MCF 10A (cell line): ENCODE measurements around the gene EHD3. TPM values are rescaled to one million over a fixed set of nuclear protein-coding genes. Genes with fewer than 3 reads are reported as not detected.
A peak's percentile ranks its signal among the peaks of the same experiment; 100 is the strongest.

Source experiments
- BruUV-seq: library from RNA; stranded (reverse); fragments of 400-500 nt; replicated peaks from 2 replicates; lab custom pipeline; 2021; lab: Mats Ljungman, UMichigan
- CTCF ChIA-PET: fragments of 300-600 bp; sonication (Branson Sonifier 250); formaldehyde crosslinking; extraction: SDS; loops from one replicate; lab custom pipeline; 2021; ENCODE audit warnings: antibody characterized with exemption, inconsistent platforms; lab: Yijun Ruan, JAX
- POLR2A ChIA-PET: fragments of 300-600, 350-650 bp; sonication (Branson Sonifier 250); formaldehyde crosslinking; extraction: SDS; loops from one replicate; lab custom pipeline; 2020; ENCODE audit warnings: antibody characterized with exemption, inconsistent platforms; lab: Yijun Ruan, JAX
- DNase-seq: peaks from one replicate; pipeline ENCODE4 v3.0.0-alpha.2; 2018; ENCODE audit not compliant: unreplicated experiment
- H3K27ac Mint-ChIP-seq: one replicate; pipeline ENCODE4 v1.8.0; 2022; ENCODE audit warnings: mild to moderate bottlenecking, low read depth, mixed read lengths; ENCODE audit not compliant: unreplicated experiment
- H3K27me3 Mint-ChIP-seq: one replicate; pipeline ENCODE4 v1.8.0; 2022; ENCODE audit warnings: mixed read lengths; ENCODE audit not compliant: insufficient read depth, unreplicated experiment
- H3K36me3 Mint-ChIP-seq: one replicate; pipeline ENCODE4 v1.8.0; 2022; ENCODE audit warnings: mild to moderate bottlenecking, moderate library complexity, mixed read lengths; ENCODE audit not compliant: insufficient read depth, unreplicated experiment
- H3K4me1 Mint-ChIP-seq: one replicate; pipeline ENCODE4 v1.8.0; 2022; ENCODE audit warnings: mixed read lengths; ENCODE audit not compliant: insufficient read depth, unreplicated experiment
- H3K4me3 Mint-ChIP-seq: one replicate; pipeline ENCODE4 v1.8.0; 2022; ENCODE audit warnings: mild to moderate bottlenecking, moderate library complexity, mixed read lengths; ENCODE audit not compliant: unreplicated experiment
- H3K9me3 Mint-ChIP-seq: one replicate; pipeline ENCODE4 v1.8.0; 2022; ENCODE audit warnings: mixed read lengths; ENCODE audit not compliant: unreplicated experiment
- CTCF ChIP-seq: fragments of 200-600 bp; IDR thresholded peaks from one replicate; pipeline ENCODE4 v1.8.0; 2022; ENCODE audit warnings: antibody characterized with exemption, mild to moderate bottlenecking; ENCODE audit not compliant: unreplicated experiment
- intact Hi-C: fragments of 100-400 bp; cut with micrococcal nuclease; formaldehyde crosslinking; loops from 2 replicates; pipeline ENCODE4 v1.14.1; 2022
- total RNA-seq: library from RNA; stranded (reverse); gene quantifications from 2 replicates; pipeline ENCODE4 v1.2.3, GENCODE V29; 2022

Gene EHD3
- total RNA-seq, 1 experiment from 2014 or later, result 0.49 TPM

- POLR2A ChIA-PET, result no interaction called here
- DNase-seq, result no peak
- Mint-ChIP-seq H3K36me3 (no peaks in the 10 kb centered on the region), H3K4me1 (no peaks in the 10 kb centered on the region), H3K27me3 (no peaks in the 10 kb centered on the region), H3K9me3 (no peaks in the 10 kb centered on the region), H3K27ac (no peak overlapping the region), H3K4me3 (no peak overlapping the region)
- TF ChIP-seq CTCF, result no peak
- CTCF ChIA-PET, result no interaction called here
- BruUV-seq, result no TSS peak
- intact Hi-C loops, result no loop called here
Measured at GRCh38 chr2:31254237-31255203, 20.6 kb downstream of the EHD3 start.

GRCh38 chr2:31255911-31256571 lies 22.1 kb downstream of the EHD3 start:
- no peaks in the 10 kb centered on the region for H3K36me3 Mint-ChIP-seq
- ChIA-PET CTCF (interaction anchor here (0.6 kb wide), 1 partner anchor 37 kb away, joined by 4 read pairs; no protein-coding TSS in a partner anchor), POLR2A (no interaction called here)
- H3K27ac Mint-ChIP-seq, result no peak overlapping the region
- H3K27me3 Mint-ChIP-seq, result no peaks in the 10 kb centered on the region
- intact Hi-C loops, result no loop called here
- no TSS peak for BruUV-seq
- H3K4me1 Mint-ChIP-seq, result no peaks in the 10 kb centered on the region
- TF ChIP-seq CTCF, result no peak
- DNase-seq, result peak; percentile 5
- no peak overlapping the region for H3K4me3 Mint-ChIP-seq
- no peaks in the 10 kb centered on the region for H3K9me3 Mint-ChIP-seq

- no peak overlapping the region for H3K4me3 Mint-ChIP-seq
- CTCF ChIA-PET, result interaction anchor here (0.6 to 0.9 kb wide), 2 partner anchors 76 to 119 kb away, joined by 3 read pairs; no protein-coding TSS in a partner anchor
Measured at GRCh38 chr2:31256611-31257382, 22.8 kb downstream of the EHD3 start.

More at GRCh38 chr2:31256611-31257382, 22.8 kb downstream of the EHD3 start:
- Mint-ChIP-seq H3K36me3 (no peaks in the 10 kb centered on the region), H3K27me3 (no peaks in the 10 kb centered on the region), H3K27ac (no peak overlapping the region), H3K4me1 (no peaks in the 10 kb centered on the region), H3K9me3 (no peaks in the 10 kb centered on the region)
- no peak for DNase-seq
- intact Hi-C loops, result no loop called here
- BruUV-seq, result no TSS peak
- no peak for TF ChIP-seq CTCF
- POLR2A ChIA-PET, result no interaction called here
